GM19395 (cell line): ENCODE data around the gene STAB2.

ENCODE experiments used
- ATAC-seq: cut with Tn5 transposase; IDR thresholded peaks from one replicate; pipeline ENCODE4 v1.9.1; 2021; ENCODE audit warnings: mild to moderate bottlenecking, moderate library complexity; ENCODE audit not compliant: unreplicated experiment

The STAB2 gene

GRCh38 chr12:103686026-103686425 is 99.0 kb downstream of the STAB2 start:
- ATAC-seq = no peak

GRCh38 chr12:103687253-103687652 is 100.2 kb downstream of the STAB2 start:
- no peak for ATAC-seq

GRCh38 chr12:103688376-103689063 is 101.4 kb downstream of the STAB2 start:
- ATAC-seq = no peak

- ATAC-seq = no peak
Observed at GRCh38 chr12:103690426-103690825, 103.4 kb downstream of the STAB2 start.

GRCh38 chr12:103691063-103691462 is 104.0 kb downstream of the STAB2 start:
- no peak for ATAC-seq

- ATAC-seq = no peak
Observed at GRCh38 chr12:103696101-103696500, 109.0 kb downstream of the STAB2 start.

GRCh38 chr12:103697971-103698751 is 111.1 kb downstream of the STAB2 start:
- no peak for ATAC-seq

GRCh38 chr12:103698752-103699560 is 111.9 kb downstream of the STAB2 start:
- no peak for ATAC-seq

- ATAC-seq = no peak
Observed at GRCh38 chr12:103705098-103705497, 118.0 kb downstream of the STAB2 start.

GRCh38 chr12:103705927-103706326 is 118.9 kb downstream of the STAB2 start:
- ATAC-seq = no peak

- ATAC-seq = no peak
Observed at GRCh38 chr12:103707446-103707845, 120.4 kb downstream of the STAB2 start.

GRCh38 chr12:103710544-103710943 is 123.5 kb downstream of the STAB2 start:
- ATAC-seq = no peak

GRCh38 chr12:103712216-103712615 is 125.1 kb downstream of the STAB2 start:
- ATAC-seq = no peak

- no peak for ATAC-seq
Observed at GRCh38 chr12:103715494-103715893, 128.4 kb downstream of the STAB2 start.

GRCh38 chr12:103716517-103717196 is 129.6 kb downstream of the STAB2 start:
- no peak for ATAC-seq

GRCh38 chr12:103725398-103725797 is 138.3 kb downstream of the STAB2 start:
- no peak for ATAC-seq

- ATAC-seq = no peak
Observed at GRCh38 chr12:103727638-103728037, 140.6 kb downstream of the STAB2 start.

GRCh38 chr12:103728323-103728722 is 141.2 kb downstream of the STAB2 start:
- ATAC-seq = no peak

- no peak for ATAC-seq
Observed at GRCh38 chr12:103729499-103729898, 142.4 kb downstream of the STAB2 start.

GRCh38 chr12:103731539-103731938 is 144.5 kb downstream of the STAB2 start:
- ATAC-seq = no peak

GRCh38 chr12:103734863-103735262 is 147.8 kb downstream of the STAB2 start:
- no peak for ATAC-seq
